GM18870 (cell line): ENCODE data around the gene RIMS4.

Source experiments
- ATAC-seq: cut with Tn5 transposase; IDR thresholded peaks from one replicate; pipeline ENCODE4 v1.9.1; 2021; ENCODE audit warnings: moderate library complexity; ENCODE audit not compliant: unreplicated experiment

RIMS4 gene

DNA sequence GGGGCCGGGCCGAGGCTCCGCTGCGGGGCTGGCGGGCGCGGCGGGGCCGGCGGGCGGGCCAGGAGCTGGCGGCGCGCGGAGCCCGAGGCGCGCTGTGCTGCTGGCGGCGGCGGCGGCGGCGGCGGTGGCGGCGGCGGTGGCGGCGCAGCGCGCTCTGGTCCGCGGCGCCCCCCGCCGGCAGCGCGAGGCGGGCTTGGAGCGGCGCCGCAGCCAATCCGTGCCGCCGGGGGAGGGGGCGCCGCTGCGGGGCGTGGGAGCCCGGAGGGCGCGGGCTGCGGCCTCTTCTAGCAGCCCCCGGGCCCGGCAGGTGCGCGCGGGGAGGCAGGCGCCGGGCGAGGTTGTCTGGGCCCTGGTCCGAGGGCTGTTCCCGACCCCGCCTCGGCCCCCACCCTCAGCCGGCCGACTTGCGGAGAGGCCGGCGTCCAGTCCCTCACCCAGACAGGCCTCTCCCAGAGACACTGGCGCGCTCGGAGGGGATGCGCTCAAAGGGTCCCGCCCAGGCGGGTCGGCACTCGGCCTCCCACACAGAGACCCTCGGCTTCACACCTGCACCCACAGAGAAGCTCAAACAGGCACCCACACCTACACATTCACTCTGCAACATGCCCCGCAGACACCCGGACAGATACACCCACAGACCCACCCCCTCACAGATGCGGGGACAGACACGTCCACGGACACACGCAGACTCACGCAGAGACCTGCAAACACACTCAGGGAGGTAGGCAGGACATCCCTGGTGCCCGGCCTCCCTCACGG is at the start of gene RIMS4:
Gene RIMS4 (minus strand): TSS at position 156 of the 759 bp plus-strand sequence. CDS start 275 bp downstream, outside the sequence.
- ATAC-seq: no peak

DNA sequence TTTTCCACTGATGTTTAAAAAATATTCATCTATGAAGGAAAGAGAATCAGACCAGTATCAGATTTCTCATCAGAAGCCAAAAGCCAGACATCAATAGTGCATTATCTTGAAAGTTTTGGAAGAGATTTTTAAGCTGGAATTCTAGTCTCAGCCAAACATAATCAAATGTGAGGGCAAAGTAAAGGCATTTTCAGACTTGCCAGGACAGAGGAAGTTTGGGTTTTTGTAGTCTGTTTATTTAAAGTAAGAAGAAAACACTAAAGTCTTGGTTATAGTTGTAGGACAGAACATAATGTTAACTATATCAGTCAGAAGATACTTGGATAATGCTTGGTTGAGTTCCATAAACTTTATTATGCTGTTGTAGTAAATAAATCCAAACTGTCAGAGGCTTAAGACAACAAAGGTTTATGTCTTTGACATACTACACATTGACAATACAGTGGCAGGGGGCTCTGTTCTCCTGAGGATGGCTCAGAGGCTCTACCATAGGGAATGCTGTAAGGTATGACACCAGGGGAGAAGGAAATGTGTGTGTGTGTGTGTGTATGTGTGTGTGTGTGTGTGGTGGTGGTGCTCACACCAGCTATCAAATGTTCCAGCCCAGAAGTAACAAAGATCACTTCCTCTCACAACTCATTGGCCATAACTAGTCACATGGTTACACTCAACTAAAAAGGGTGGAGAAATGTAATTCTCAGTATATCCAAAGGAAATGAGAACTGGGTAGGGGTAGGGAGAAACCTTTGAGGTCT is 48.4 kb upstream of the RIMS4 start:
- ATAC-seq: no peak

- no peak for ATAC-seq
These were observed 46.6 kb upstream of the RIMS4 start for GRCh38 chr20:44856856-44857448.

GRCh38 chr20:44856442-44856841 is 46.1 kb upstream of the RIMS4 start:
- ATAC-seq: no peak

- ATAC-seq: no peak
These were observed 41.2 kb upstream of the RIMS4 start for GRCh38 chr20:44851545-44851944.

- ATAC-seq: no peak
These were observed 40.5 kb upstream of the RIMS4 start for GRCh38 chr20:44850837-44851236.

- no peak for ATAC-seq
These were observed 39.9 kb upstream of the RIMS4 start for GRCh38 chr20:44850272-44850671.

DNA sequence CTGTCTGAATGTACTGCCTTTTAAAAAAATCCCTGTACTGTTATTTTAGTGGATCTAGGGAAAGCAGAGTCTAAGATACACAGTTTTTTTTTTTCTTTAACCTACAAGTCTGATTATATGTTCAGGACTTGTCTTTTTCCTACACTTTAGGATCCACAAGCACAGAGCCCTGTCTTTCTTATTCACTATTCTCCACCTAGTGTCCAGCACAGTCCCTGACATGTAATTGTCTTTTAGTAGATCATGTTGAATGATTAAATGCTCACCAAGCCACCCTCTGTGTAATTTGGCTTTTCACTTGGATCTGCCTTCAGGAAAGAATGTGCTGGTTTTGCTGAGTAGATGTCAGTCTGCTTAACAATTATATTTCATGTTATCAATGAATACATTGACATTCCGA is 39.4 kb upstream of the RIMS4 start:
- no peak for ATAC-seq

DNA sequence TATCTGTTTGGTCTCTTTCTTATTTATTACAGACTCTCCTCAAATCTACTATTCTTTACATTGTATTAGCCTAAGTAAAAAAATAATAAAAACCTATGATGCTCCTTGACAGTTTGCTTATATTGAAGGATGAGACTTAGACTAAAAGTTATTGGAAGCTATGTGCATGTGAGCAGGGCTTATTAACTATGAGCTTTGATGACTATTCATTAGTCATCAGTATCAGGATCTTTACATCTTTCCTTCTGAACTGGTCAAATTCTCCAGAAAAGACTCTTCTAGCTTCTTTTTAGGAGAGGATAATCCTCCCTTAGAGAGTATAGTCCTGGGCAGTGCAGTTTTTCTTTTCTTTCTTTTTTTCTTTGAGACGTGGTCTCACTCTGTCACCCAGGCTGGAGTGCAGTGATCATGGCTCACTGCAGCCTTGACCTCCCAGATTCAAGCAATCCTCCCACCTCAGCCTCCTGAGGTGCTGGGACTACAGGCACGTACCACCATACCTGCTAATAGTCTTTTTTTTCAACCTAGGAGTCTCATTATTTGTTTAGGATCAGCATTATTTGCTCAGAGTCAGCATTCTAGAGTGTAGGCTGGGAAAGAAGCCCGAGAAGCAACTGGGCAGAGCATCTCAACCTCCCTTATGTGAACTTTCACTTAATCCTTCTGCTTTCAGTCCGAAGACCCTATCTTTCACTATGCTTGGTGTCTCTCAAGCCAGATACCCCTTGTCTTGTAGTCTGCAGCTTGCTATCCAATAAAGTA is 38.1 kb upstream of the RIMS4 start:
- ATAC-seq: no peak

DNA sequence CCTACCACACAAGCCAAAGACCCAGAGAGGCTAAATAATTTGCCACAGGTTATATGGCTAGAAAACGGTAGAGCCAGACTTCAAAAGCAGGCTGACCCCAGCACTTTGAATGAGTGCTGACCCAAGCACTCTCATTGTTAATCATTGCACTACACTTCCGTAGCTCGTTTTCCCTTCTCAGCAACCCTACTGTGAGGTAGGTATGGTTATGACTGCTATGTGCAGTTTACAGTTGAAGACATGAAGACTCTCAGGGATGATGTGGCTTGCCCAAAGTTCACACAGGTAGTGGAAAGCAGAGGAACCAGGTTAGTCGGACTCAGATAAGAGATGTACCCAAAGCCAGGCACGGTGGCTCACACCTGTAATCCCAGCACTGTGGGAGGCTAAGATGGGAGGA is 33.5 kb upstream of the RIMS4 start:
- no peak for ATAC-seq

- ATAC-seq: no peak
These were observed 31.6 kb upstream of the RIMS4 start for GRCh38 chr20:44841955-44842354.

- ATAC-seq: no peak
These were observed 30.5 kb upstream of the RIMS4 start for GRCh38 chr20:44840826-44841225.

GRCh38 chr20:44839481-44839880 is 29.1 kb upstream of the RIMS4 start:
- no peak for ATAC-seq

DNA sequence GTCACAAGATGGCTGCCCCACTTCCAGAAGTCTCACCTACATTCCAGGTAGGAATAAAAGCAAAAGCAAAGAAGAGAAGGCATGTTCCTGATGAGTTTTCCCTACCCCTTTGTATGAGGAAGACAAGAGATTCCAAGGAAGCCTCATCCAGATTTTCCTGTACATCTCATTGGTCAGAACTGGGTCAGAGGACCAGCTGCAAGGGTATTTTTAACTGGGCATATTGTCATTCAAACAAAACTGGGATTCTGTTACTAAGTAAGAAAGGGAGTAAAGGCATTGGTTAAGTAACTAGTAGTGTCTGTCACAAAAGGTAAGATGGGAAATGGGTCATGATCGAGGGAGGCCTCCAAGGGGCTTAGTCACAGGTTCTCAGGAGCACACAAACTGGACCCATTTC is 28.2 kb upstream of the RIMS4 start:
- no peak for ATAC-seq

DNA sequence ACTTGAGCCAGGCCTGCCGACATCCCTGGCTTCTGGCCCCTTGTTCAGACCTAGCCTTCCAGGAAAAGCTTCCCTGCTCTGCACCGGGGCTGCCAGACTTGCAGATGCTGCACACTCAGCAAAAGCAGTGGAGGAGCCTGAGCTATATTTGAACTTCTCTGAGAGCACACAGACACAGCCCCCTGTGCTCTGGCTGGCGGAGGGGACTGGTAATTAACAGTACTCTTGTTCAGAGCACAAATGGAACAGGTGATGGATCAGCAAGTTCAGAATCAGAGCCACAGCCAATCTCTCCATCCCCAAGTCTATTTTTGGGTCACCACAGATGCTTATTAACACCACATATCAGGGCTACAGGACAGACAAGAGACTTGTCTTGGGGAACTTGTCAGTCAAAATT is 27.6 kb upstream of the RIMS4 start:
- ATAC-seq: no peak

- ATAC-seq: no peak
These were observed 26.3 kb upstream of the RIMS4 start for GRCh38 chr20:44836601-44837120.

- ATAC-seq: no peak
These were observed 25.4 kb upstream of the RIMS4 start for GRCh38 chr20:44835661-44836221.

GRCh38 chr20:44835116-44835515 is 24.8 kb upstream of the RIMS4 start:
- ATAC-seq: no peak

DNA sequence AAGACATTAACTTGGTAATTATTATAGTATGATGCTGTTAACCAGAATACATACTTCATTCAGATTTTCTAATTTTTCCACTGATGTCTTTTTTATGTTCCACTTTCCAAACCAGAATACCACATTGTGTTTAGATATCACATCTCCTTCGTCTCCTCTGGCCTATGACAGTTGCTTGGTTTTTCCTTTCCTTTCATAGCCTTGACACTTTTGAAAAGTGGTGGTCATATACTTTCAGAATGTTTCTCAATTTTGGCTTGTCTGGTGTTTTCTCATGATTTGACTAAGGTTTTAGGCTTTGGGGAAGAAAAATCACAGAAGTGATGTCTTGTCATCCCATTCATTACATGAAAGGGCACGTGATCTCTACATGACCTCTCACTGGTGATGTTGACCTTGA is 24.3 kb upstream of the RIMS4 start:
- ATAC-seq: no peak

DNA sequence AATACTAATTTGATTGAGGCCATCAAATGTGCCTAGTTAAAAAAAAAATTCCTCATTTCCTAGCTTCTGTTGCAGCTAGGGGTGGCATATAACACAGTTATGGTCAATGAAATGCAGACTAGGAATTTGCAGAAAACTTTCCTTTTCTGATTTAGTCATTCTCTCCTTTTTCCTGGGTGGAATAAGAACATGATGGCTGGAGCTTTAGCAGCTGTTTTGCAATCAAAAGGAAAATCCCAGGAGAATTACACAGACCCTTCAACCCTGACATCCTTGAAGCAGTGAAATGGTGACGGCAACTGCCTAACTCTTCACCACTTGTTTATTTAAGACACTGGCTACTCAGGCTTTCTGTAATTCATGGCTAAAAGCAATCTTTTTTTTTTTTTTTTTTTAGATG is 23.1 kb upstream of the RIMS4 start:
- no peak for ATAC-seq

GRCh38 chr20:44832724-44833123 is 22.4 kb upstream of the RIMS4 start:
- no peak for ATAC-seq
